HG03571 (cell line): ENCODE data around the gene HOXC11.

Experiments used
- ATAC-seq: cut with Tn5 transposase; IDR thresholded peaks from one replicate; pipeline ENCODE4 v1.9.1; 2021; ENCODE audit not compliant: unreplicated experiment

HOXC11 gene

DNA sequence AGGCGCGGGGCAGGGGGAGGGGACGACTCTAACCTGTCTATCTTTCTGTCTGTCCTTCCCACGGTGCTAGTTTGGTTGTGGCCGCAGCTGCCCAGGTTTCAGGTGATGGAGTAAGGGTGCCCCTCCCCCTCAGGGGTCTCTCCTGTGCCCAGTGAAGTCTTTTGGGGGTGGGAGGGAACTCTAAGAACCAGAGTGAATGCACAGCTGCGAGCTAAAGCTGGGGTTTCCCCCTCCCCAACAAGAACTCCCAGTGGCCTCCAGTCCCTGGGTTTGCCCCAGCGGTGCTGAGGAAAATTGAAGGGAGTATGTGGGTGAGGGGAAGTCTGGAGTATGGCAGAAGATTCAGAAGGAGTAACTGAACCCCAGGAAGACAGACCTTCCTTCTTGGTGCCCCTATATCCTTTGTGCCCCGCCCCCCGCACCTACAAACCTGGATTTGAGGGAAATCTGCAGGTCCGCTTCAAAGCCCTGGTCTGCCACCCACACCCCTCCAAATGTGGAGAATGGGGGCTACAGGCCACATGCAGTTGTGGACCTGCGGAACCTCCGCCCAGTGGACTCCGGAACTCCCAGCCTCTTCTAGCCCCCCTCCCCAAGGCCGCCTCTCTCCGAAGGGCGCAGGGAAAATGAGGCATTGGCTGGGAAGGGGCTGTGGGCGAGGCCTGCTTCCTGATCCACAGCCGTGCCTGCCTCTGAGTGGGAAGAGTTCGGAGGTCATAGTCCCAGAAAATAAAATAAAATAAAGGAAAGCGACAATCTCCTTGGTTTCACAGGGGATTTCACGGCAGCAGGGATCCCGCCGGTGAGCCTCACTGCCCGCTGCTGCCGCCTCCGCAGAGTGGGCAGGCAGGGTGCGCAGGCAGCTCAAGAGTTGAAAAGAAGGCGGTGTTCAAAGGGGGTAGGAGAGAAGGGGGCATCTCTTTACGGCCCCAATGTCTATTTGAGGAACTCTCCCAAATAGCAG, 23.6 kb downstream of the HOXC11 start:
- no peak for ATAC-seq

DNA sequence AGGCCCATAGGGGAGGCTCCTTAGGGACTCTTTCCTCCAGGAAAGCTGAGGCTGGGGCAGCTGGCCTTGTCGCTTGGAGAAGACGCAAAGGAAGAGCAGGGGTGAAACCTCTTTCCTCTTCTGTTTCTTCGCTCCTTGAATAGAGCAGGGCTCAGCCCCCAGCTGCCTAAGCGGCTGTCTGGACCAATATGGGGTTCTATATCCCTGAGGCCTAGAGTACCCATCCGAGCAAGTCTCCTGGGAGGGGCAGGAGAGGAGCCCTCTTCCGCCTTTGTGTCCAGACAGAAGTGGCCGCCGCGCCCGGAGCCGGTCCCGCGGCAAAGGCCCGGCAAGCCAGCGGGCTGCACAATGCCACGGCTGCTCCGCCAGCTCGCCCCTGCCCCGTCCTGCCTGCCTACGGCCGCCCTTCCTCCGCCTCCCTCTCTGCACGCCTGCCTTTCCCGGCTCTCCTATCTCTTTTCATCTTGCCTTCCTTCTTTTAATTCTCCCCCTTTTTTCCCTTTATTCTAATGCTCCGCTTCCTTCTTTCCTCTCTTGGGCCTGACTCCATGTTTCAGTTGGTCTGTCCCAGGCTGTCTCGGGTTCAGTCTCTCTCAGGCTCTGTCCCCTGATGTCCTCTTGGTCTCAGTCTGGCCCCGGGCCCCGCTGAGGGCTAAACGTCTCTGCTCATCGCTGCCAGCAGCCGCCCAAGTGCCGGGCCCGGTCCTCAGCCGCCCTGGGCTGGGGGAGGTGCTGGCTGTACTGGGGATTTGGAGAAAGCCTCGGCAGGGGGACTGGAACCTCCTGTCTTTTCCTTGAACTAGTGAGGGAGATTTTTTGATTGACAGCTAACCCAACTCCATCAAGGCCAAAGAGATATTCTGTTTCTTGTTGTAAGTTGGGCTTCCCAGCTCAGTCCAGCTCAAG, 24.5 kb downstream of the HOXC11 start:
- ATAC-seq = no peak

DNA sequence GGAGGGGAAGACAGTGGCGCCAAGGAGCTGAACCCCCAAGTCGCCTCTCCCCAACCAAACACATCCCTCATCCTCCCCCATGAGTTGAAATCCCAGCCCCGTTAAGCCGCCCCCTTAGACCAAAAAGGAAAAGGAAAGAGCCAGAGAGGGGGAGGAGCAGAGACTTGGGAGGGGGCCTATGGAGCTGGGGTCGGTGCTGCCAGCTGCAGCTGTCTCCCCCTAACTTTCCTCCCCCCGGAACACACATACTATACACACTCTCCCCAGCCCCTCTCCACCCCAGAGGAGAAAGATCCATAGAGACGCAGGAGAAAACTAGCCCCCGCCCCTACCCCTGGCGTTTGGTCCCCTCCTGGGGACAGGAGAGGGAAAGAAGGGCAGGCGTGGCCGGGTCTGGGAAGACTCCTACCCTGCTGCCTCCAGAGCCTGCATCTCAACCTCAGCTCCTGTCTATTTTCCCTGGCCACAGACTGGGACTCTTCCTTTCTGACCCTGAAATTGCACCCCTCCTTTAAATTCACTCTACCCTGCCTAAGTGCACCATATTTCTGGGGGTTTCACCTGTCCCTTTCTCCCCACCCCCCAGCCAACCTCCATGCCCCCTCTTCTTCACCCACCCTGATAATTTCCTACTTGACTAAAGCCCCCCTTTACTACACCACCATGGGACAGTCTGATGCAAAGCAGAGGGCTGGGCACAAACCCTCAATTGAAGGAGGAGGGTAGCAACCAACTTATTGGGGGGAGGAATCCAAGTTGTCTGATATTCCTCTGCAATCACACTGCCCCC, 25.4 kb downstream of the HOXC11 start:
- no peak for ATAC-seq

DNA sequence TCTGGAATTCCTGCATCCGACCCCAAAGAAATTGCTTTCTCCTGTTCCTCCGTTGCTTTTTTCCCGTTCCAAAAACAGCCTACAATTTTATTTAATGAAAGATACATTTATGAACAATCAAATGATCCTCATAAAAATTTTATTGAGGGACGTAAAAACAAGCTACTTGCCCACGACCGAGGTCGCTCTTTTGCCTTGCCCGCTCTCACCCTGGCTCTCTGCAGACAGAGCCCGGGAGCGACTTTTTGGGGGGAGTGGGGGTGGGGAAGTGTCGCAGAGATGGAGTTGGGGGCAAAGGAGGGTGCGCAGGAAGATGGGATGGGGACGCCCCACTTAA, 25.9 kb downstream of the HOXC11 start:
- ATAC-seq = no peak

DNA sequence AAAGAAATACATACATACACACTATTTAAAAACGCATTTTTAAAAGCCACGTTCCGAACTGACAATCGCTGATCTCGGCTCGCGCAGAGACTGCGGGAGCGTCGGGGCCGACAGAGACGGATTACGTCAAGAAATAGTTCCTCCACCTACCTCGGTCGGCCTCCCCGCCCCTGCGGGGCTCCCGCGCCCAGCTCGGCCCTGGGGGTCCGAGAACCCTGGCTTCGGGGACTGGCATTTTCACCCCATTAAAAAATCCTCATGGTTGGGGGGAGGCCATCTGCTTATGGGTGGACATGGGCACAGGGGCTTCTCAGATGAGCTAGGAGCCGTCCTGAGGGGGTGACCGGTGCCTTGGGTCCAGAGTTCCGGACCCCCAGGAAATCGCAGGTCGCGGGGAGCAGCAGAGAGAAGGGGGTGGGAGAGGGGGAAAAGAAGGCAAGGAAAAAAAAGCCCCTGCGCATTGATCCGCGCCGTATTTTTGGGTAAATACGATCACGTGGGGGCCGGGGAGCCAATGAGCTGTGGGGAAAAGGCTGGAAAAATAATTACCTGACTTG, 26.7 kb downstream of the HOXC11 start:
- ATAC-seq = no peak

DNA sequence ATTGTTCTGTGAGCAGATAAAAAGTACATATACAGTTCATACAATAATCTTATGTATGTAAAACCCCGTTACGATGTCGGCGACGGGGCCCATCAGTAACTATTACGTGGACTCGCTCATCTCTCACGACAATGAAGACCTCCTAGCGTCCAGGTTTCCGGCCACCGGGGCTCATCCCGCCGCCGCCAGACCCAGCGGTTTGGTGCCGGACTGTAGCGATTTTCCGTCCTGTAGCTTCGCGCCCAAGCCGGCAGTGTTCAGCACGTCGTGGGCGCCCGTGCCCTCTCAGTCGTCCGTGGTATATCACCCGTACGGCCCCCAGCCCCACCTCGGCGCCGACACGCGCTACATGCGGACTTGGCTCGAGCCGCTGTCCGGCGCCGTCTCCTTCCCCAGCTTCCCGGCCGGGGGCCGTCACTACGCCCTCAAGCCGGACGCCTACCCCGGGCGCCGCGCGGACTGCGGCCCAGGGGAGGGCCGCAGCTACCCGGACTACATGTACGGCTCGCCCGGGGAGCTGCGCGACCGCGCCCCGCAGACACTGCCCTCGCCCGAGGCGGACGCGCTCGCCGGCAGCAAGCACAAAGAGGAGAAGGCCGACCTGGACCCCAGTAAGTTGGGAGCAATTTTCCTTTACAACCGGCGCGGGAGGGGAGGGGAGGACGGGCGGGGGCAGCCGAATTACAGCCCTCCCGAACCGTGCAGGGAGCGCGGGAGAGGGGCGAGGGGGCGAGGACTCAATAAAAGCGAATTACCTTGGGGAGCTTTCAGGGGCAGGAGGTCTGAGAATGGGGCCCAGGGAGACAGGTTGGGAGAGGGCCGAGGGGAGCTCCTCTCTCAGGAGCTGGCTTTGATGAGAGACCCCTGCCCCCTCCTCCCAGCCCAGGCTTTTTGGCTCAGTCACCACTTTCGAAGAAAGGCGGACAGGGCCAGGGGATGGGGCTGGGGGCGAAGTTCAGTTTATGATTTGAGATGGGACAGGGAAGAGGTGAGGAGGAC, 27.5 kb downstream of the HOXC11 start, which contains the start of gene HOXC9:
TSS of gene HOXC9 (plus strand) at position 46 of the 999 bp plus-strand sequence. CDS start at position 74, 28 bp downstream.
- no peak for ATAC-seq

DNA sequence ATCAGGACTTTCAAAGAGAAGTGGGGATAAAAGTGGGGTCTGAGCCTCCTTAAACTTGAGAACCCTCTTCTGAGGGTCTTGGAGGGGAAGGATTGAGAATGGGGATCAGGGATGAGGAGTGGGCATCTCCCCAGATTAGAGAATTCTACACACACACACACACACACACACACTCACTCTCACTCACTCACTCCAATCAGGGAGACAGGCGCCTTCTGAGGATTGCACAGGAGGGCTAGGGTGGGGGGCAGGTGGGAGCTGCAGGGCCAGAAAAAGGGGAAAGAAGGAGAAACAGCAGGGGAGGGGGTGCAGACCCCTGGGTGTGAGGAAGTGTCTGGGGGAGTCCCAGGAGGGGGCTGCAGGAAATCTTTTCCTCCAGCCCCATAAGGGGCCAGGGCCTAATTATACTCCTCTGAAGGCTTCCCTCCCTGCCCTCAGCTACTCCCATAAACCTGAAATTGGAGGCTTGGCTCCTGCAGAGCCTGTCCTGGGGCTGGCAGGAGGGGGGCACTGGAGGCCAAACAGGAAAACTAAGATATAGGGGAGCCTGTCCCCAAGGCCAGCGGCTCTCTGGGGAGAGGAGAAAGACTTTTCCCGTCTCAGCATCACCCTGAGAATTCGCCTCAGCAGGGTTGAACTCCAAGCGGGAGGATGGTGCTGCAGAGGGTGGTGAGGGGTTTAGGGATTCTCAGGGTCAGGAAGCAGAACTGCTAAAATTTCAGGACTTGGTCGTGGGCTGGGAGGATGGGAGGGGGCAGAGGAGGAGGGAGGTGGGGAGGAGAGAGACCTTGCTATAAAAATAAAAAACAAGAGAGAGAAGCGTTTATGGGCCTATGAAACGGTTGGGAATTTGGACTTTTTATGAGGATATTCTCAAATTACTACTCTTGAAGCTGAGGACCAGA, 28.6 kb downstream of the HOXC11 start:
- ATAC-seq = no peak

DNA sequence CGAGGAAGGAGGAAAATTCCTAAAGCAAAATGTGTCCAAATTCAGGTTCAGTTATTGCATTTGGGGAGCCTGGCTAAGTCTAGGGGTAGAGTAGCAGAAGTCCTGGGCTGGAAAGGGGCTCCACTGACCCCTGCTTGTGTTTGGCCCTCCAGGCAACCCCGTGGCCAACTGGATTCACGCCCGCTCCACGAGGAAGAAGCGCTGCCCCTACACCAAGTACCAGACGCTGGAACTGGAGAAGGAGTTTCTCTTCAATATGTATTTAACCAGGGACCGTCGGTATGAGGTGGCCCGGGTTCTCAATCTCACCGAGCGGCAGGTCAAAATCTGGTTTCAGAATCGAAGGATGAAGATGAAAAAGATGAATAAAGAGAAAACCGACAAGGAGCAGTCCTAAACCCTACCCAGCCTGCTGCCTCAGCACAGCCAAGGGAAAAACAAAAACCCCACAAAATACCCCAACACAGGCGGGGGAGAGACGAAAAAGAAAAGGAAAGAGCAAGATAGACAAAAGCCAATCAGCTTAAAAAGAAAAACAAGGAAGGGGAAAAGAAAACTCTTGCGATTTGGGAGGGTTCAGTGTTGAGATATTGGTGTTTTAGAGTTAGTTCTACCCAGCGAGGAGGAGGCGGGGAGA, 29.5 kb downstream of the HOXC11 start:
- no peak for ATAC-seq

DNA sequence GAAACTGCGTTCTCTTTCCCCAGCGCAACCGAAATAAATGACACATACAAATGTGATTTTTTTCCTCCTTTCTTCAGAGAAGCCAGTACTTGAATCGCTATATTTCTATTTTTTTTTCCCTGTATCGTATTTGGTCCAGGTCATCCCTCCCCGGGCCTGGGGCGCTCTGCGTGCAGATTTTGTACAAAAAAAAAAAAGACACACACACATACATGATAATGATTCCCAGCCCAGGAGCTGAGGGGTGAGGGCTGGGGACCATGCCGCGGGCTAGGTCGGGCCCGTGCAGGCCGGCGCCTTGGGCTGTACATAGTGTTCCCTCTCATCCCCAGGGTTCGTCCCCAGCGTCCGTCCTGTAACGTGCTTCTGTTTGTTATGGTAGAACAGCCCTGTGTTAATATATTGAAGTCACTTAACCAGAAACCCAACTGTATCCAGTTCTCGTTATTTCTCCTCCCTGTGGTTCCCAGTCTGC, 30.0 kb downstream of the HOXC11 start:
- no peak for ATAC-seq

DNA sequence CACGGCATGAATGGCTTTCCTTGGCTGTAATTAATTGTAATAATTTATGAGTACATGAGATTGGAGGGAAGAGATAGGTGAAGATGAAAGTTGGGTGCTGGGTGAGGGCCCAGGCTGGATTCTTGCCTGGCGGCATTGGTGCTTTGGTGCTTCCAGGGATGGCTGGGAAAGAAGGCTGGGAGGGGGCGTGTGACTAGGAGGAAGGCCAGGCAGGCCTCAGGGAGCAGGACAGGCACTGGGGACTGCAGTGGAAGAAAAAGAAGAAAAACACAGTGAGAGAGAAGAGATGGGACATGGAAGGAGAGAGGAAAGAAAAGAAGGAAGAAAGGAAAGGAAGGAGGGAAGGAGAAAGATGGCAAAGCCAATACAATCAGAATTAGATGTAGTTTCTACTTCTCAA, 30.7 kb downstream of the HOXC11 start:
- ATAC-seq = no peak

DNA sequence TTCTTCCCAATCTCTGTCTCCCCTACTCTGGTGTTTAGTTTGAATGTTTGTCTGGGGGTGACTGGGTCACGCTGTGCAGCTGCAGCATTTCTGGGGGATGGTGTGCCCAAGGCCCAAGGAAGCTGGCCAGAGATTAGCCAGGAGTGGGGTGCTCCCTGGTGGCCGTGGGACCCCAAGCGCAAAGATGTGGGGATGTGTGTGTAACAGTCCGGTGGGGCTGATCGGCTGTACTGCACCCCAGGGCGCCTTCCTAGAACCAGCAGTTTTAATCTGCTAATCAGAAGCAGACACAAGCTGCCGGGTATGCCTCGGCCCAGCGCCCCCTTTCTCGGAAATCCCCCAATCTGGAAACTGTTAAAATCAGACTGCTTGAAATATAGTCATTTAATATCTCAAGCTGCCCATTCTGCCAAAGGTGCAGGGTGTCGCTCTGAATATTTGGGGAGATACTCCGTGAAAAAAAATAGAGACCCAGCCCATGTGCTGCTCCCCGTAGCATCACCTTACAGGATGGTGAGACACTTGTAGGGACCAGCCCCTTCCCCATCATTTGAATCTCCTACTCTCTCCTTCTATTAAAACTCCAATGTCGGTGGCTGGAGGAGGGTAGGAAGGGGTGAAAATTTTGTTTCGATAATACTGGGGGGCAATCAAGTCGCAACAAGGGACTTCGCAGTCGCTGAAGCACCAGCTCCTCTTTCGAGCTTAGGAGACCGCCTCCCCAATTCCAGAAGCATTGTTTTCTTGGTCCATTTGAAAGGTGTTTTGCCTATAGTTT, 31.3 kb downstream of the HOXC11 start:
- ATAC-seq = no peak

DNA sequence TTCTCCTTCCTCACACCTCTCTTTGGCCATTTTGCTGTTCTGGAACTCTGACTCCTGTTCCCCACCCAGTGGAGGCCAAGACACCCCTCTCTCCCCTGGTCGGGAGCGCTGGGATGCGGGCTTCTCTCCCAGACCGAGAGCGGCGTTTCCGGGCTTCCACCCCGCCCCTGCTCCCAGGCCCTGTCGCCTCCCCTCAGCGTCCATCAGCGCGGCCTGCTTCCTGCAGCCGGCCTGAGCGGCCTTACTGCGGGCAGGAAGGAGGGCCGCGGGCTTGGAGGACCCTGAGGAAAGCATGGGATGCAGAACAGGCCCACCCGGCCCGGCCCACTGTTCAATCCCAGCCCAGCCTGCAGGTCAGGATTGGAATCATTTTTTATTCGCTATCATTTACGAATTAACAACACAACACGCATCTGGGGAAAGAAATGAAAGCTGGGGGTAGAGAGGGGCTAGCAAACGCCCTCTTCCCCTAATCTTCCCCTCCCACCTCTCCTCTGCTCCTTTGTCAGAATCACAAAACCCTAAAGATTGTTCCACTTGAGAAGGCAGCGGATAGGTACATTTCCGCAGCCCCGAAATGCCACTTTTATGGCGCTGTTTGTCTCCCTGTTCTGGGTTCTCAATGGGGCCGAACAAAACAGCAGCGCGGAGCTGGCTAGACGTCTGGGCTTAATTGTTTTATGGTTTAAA, 32.1 kb downstream of the HOXC11 start:
- no peak for ATAC-seq

DNA sequence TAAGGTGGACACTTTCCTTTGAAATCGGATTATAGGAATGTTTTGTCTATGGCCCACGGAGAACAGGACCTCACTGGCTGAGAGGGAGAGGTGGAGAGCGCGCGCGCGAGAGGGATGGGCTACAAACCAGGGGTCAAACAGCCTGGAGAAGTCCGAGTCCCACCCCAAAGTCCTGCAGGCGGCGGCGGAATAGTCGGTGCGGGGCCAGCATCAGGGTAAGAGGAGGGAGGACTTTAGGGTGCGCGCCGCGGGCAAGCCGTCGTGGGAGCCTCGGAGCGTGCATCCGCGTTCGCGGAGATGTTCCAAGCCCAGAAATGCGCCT, 32.6 kb downstream of the HOXC11 start:
- no peak for ATAC-seq

DNA sequence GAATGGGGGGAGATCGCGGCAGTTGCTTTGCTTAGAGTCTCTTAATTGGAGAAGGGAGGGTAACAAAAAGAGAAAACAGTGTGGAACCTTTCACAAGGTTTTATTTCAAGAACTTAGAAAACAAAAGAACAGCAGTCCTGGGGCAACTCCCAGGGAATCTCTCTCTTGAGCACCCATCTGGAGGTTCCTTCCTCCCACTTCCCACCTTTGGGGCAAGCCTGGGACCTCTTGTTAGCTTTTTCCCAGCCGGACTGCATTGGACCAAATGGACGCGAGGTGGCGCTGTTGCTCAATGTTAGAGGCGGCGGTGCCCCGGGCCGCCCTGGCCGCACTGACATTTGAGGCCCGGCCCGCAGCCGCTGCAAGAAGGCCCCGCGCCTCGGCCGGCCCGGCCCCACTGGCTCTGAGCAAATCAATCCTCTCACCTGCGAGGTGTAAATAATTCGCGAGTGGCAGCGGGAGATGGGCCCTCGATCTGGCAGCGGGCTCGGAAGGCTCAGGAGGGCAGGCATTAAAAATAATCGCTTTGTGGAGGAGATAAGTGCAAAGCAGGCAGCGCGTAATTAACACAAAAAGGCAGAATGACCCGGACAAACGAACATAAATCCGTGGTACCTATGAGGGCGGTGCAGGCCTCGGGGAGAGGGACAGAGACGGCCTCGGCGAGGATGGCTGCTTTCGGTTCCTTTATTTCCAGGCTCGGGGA, 33.1 kb downstream of the HOXC11 start:
- ATAC-seq = no peak

DNA sequence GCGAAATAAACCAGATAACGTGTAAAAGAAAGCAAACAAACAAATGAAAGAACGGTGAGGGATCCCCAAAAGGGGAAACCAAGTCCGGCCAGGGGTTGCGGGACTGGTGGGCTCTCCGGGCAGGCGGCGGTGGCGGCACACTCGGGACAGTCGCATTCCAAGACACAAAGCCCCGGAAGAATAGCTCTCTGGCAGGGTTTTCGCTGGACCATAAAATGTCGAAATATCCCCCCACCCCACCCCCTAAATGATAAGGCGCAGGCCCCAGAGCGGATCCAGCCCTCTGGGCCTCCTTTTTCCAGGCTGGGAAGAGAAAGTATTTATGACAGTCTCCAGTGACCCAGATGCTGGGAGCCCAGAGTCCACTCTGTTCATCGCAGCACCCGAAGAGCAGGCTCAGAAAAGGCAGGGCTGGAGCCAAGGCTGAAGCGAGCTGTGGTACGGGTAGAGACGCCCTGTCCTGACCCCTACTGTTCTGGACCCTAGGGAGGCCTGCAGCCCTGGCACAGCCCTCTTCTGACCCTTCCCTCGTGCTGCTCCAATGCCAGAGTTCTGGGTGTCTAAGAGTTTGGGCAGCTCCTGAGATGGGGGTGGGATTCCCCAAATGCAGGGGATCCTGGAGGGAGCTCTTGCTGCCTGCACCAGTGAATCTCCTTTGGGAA, 33.8 kb downstream of the HOXC11 start:
- no peak for ATAC-seq
